Spleen (tissue), 7 donors: ENCODE results near the gene HSPA5.

Experiments used
- POLR2A ChIP-seq, 3 donors: fragments of 450-650 bp; IDR thresholded peaks; one replicate each; pipeline ENCODE4 v1.5.1; 2017; ENCODE audit warnings: antibody characterized with exemption in 3 of 3, mild to moderate bottlenecking in 1 of 3
- POLR2AphosphoS5 ChIP-seq, 3 donors: sonication (generic); formaldehyde crosslinking; IDR thresholded peaks; one replicate each; pipeline ENCODE4 v1.5.1; 2017; ENCODE audit warnings: antibody characterized with exemption in 3 of 3
- TF ChIP-seq, protein P1 (sequence below), 11 experiments: fragments of 200-600 bp in 7 of 11; fragments of 450-650 bp in 4 of 11; sonication (generic) in 4 of 11; IDR thresholded peaks in 8 of 11; conservative IDR thresholded peaks in 3 of 11; 1 replicate in 7 of 11; 2 replicates in 4 of 11; pipeline versions ENCODE4 v1.4.0 to v1.8.0; 2016 to 2021; ENCODE audit warnings: antibody characterized with exemption in 11 of 11, inconsistent platforms in 4 of 11, mild to moderate bottlenecking in 1 of 11
- donor health status: DM: no; HTN: no; CAD: no; lungs with moderate emphysema.
- donor health status: DM: no; HTN: no; CAD: no.
- donor health status: DM: no; HTN: no; CAD: no.

- TF ChIP-seq POLR2A (IDR thresholded peaks at IDR 0.05) (no peak), POLR2AphosphoS5 (IDR thresholded peaks at IDR 0.05) (no peak)
- TF ChIP-seq, protein P1, sequence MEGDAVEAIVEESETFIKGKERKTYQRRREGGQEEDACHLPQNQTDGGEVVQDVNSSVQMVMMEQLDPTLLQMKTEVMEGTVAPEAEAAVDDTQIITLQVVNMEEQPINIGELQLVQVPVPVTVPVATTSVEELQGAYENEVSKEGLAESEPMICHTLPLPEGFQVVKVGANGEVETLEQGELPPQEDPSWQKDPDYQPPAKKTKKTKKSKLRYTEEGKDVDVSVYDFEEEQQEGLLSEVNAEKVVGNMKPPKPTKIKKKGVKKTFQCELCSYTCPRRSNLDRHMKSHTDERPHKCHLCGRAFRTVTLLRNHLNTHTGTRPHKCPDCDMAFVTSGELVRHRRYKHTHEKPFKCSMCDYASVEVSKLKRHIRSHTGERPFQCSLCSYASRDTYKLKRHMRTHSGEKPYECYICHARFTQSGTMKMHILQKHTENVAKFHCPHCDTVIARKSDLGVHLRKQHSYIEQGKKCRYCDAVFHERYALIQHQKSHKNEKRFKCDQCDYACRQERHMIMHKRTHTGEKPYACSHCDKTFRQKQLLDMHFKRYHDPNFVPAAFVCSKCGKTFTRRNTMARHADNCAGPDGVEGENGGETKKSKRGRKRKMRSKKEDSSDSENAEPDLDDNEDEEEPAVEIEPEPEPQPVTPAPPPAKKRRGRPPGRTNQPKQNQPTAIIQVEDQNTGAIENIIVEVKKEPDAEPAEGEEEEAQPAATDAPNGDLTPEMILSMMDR (IDR thresholded peaks at IDR 0.05 in 8 of 11, conservative IDR thresholded peaks at IDR 0.05 in 3 of 11): no peak
Observed at GRCh38 chr9:125260561-125260960, 19.4 kb upstream of the HSPA5 start.
